ENCODE data around the gene PAK2.
"Not testable (repeated sequence)": the region's sequence is repeated elsewhere in the genome, so short reads cannot be mapped to it uniquely, and the experiment has no call there.

The PAK2 gene

DNA sequence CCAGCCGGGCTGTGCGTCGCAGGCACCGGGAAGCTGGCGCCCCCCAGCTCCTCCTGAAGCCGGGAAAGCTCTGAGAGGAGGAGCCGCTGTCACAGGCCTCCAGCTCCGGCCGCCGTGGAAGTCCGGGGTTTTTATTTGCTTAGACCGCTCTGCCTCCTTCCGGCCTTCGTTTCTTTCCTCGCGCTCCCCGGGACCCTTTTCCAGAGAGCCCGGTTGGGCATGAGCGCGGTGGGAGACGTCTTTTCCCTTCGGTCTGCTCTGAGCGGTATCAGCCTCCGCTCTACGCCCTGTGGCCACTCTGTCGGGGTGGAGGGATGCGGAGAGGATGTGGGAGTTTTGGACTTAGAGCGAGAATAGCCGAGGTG lies 128.6 kb downstream of the PAK2 start:
- TF ChIP-seq, protein P1, sequence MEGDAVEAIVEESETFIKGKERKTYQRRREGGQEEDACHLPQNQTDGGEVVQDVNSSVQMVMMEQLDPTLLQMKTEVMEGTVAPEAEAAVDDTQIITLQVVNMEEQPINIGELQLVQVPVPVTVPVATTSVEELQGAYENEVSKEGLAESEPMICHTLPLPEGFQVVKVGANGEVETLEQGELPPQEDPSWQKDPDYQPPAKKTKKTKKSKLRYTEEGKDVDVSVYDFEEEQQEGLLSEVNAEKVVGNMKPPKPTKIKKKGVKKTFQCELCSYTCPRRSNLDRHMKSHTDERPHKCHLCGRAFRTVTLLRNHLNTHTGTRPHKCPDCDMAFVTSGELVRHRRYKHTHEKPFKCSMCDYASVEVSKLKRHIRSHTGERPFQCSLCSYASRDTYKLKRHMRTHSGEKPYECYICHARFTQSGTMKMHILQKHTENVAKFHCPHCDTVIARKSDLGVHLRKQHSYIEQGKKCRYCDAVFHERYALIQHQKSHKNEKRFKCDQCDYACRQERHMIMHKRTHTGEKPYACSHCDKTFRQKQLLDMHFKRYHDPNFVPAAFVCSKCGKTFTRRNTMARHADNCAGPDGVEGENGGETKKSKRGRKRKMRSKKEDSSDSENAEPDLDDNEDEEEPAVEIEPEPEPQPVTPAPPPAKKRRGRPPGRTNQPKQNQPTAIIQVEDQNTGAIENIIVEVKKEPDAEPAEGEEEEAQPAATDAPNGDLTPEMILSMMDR (IDR thresholded peaks at IDR 0.05; ENCODE audit: insufficient read depth, low read length), result no peak
- TF ChIP-seq, protein P2, sequence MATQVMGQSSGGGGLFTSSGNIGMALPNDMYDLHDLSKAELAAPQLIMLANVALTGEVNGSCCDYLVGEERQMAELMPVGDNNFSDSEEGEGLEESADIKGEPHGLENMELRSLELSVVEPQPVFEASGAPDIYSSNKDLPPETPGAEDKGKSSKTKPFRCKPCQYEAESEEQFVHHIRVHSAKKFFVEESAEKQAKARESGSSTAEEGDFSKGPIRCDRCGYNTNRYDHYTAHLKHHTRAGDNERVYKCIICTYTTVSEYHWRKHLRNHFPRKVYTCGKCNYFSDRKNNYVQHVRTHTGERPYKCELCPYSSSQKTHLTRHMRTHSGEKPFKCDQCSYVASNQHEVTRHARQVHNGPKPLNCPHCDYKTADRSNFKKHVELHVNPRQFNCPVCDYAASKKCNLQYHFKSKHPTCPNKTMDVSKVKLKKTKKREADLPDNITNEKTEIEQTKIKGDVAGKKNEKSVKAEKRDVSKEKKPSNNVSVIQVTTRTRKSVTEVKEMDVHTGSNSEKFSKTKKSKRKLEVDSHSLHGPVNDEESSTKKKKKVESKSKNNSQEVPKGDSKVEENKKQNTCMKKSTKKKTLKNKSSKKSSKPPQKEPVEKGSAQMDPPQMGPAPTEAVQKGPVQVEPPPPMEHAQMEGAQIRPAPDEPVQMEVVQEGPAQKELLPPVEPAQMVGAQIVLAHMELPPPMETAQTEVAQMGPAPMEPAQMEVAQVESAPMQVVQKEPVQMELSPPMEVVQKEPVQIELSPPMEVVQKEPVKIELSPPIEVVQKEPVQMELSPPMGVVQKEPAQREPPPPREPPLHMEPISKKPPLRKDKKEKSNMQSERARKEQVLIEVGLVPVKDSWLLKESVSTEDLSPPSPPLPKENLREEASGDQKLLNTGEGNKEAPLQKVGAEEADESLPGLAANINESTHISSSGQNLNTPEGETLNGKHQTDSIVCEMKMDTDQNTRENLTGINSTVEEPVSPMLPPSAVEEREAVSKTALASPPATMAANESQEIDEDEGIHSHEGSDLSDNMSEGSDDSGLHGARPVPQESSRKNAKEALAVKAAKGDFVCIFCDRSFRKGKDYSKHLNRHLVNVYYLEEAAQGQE (IDR thresholded peaks at IDR 0.05; ENCODE audit: insufficient replicate concordance, low read depth), result no peak
- peak overlapping the region; percentile 96 for H3K4me3 ChIP-seq (replicated peaks; ENCODE audit: insufficient read depth, low read length)
- DNase-seq (ENCODE audit: low read depth in 1 of 2, low spot score in 1 of 2), result peak in 1 of 2 experiments; percentile 19
- H3K27me3 ChIP-seq (ENCODE audit: insufficient read depth, poor library complexity, severe bottlenecking), result no peaks in the 10 kb centered on the region
- H3K27ac ChIP-seq (replicated peaks), result peak overlapping the region; percentile 78

DNA sequence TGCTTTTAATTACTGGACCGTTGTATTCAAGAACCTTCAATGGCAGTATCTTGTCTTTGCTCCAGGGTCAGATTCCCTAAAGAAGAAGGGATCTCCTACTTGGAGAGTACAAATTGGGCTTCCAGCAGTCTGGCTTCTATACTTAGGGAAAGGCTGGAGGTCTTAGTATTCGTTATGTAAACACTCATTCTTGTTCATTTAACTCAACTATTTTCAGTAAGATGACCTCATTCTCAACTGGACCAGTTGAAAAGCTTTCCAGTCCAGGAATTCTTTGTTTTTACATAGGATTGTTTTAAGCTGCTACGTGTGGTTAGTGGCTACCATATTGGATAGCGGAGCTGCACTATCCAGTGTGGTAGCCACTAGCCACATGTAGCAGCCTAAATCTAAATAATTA lies 132.7 kb downstream of the PAK2 start:
- no peak for DNase-seq (ENCODE audit: low read depth in 1 of 2, low spot score in 1 of 2)
- TF ChIP-seq GABPA (IDR thresholded peaks at IDR 0.05; ENCODE audit: low read depth) (no peak), SPI1 (IDR thresholded peaks at IDR 0.05; ENCODE audit: borderline replicate concordance, low read depth) (no peak), POLR2AphosphoS5 (IDR thresholded peaks at IDR 0.05; ENCODE audit: low read depth) (no peak)
- TF ChIP-seq, protein P1 (IDR thresholded peaks at IDR 0.05; ENCODE audit: insufficient read depth, low read length), result no peak
- TF ChIP-seq, protein P2 (IDR thresholded peaks at IDR 0.05; ENCODE audit: insufficient replicate concordance, low read depth), result no peak

DNA sequence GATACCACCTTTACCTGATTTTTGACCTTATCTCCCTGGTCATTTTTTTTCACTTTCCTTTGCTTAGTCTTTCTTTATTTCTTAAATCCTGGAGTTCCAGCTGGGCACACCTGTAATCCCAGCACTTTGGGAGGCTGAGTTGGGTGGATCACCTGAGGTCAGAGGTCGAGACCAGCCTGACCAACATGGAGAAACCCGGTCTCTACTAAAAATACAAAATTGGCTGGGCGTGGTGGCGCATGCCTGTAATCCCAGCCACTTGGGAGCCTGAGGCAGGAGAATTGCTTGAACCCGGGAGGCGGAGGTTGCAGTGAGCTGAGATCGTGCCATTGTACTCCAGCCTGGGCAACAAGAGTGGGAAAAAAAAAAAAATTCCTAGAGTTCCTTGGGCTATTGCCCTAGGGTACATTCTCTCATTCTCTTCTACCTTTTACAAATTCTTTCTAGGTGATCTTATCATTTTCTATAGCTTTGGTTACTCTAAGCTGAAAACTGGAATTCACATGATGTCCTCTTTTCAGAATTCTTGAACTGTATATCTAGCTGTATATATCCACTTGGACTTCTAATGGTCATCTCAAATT lies 134.9 kb downstream of the PAK2 start:
- H3K4me3 ChIP-seq (replicated peaks; ENCODE audit: insufficient read depth, low read length); DNase-seq (ENCODE audit: low read depth in 1 of 2, low spot score in 1 of 2); H3K27me3 ChIP-seq (ENCODE audit: insufficient read depth, poor library complexity, severe bottlenecking); H3K27ac ChIP-seq (replicated peaks): not testable (repeated sequence)

More for the DNA sequence above, 132.7 kb downstream of the PAK2 start:
- Histone ChIP-seq H3K4me3 (replicated peaks; ENCODE audit: insufficient read depth, low read length) (no peak overlapping the region), H3K27me3 (ENCODE audit: insufficient read depth, poor library complexity, severe bottlenecking) (no peaks in the 10 kb centered on the region), H3K27ac (replicated peaks) (no peak overlapping the region)

DNA sequence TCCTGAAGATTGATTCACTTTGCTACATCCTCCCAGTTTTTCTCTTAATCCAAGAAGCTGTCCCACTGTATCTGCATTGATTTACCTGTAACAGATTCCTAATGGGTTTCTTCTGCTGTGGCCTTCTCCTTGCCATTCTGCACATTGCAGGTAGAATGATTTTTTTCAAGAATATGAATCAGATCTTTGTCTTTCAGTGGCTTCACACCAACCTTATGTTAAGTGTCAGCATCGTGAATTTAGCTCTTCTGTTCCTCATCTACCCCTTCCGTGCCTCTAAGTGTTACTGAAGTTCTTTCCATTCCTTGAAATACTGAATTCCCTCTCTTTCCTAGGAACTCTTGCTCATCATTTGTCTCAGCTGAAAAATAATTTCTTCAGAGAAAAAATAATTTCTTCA lies 135.6 kb downstream of the PAK2 start:
- TF ChIP-seq SPI1 (IDR thresholded peaks at IDR 0.05; ENCODE audit: borderline replicate concordance, low read depth), result no peak
- no peak for TF ChIP-seq GABPA (IDR thresholded peaks at IDR 0.05; ENCODE audit: low read depth)
- no peak for TF ChIP-seq POLR2AphosphoS5 (IDR thresholded peaks at IDR 0.05; ENCODE audit: low read depth)
- TF ChIP-seq, protein P1 (IDR thresholded peaks at IDR 0.05; ENCODE audit: insufficient read depth, low read length), result no peak
- TF ChIP-seq, protein P2 (IDR thresholded peaks at IDR 0.05; ENCODE audit: insufficient replicate concordance, low read depth), result no peak
- H3K27me3 ChIP-seq (ENCODE audit: insufficient read depth, poor library complexity, severe bottlenecking), result no peaks in the 10 kb centered on the region
- DNase-seq (ENCODE audit: low read depth in 1 of 2, low spot score in 1 of 2), result no peak
- H3K4me3 ChIP-seq (replicated peaks; ENCODE audit: insufficient read depth, low read length), result no peak overlapping the region
- H3K27ac ChIP-seq (replicated peaks), result no peak overlapping the region

All from HL-60 (cell line).